Measurements from ENCODE around the gene TESPA1. TPM values are rescaled to one million over a fixed set of nuclear protein-coding genes. Genes with fewer than 3 reads are reported as not detected.
A peak's percentile ranks its signal among the peaks of the same experiment; 100 is the strongest.

TESPA1 gene
- total and polyA plus RNA-seq, 9 of the 15 experiments (the other 6 are each of a cell fraction or from before 2014, with no cell fraction given) = 0.72 to 7.1 (median 2.4) TPM

DNA sequence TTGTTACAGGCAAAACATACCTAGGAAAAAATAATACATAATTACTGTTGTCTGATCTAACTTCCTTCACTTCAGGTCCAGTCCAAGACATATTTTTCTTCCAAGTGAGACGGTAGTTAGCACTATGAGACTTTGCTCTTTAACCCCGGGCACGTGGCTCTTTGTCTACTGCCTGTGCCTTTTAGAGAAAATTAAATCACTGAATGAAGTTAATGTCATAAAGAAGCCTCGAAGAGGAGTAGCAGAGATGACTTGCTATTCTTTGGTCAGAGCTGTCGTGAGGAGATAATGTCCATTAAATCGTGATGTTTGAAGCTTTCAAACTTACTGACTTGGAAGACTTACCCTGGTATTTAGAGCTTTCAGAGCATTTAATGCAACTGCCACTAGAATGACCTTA, 8.7 kb downstream of the TESPA1 start (continued):
- TF ChIP-seq, protein P1, sequence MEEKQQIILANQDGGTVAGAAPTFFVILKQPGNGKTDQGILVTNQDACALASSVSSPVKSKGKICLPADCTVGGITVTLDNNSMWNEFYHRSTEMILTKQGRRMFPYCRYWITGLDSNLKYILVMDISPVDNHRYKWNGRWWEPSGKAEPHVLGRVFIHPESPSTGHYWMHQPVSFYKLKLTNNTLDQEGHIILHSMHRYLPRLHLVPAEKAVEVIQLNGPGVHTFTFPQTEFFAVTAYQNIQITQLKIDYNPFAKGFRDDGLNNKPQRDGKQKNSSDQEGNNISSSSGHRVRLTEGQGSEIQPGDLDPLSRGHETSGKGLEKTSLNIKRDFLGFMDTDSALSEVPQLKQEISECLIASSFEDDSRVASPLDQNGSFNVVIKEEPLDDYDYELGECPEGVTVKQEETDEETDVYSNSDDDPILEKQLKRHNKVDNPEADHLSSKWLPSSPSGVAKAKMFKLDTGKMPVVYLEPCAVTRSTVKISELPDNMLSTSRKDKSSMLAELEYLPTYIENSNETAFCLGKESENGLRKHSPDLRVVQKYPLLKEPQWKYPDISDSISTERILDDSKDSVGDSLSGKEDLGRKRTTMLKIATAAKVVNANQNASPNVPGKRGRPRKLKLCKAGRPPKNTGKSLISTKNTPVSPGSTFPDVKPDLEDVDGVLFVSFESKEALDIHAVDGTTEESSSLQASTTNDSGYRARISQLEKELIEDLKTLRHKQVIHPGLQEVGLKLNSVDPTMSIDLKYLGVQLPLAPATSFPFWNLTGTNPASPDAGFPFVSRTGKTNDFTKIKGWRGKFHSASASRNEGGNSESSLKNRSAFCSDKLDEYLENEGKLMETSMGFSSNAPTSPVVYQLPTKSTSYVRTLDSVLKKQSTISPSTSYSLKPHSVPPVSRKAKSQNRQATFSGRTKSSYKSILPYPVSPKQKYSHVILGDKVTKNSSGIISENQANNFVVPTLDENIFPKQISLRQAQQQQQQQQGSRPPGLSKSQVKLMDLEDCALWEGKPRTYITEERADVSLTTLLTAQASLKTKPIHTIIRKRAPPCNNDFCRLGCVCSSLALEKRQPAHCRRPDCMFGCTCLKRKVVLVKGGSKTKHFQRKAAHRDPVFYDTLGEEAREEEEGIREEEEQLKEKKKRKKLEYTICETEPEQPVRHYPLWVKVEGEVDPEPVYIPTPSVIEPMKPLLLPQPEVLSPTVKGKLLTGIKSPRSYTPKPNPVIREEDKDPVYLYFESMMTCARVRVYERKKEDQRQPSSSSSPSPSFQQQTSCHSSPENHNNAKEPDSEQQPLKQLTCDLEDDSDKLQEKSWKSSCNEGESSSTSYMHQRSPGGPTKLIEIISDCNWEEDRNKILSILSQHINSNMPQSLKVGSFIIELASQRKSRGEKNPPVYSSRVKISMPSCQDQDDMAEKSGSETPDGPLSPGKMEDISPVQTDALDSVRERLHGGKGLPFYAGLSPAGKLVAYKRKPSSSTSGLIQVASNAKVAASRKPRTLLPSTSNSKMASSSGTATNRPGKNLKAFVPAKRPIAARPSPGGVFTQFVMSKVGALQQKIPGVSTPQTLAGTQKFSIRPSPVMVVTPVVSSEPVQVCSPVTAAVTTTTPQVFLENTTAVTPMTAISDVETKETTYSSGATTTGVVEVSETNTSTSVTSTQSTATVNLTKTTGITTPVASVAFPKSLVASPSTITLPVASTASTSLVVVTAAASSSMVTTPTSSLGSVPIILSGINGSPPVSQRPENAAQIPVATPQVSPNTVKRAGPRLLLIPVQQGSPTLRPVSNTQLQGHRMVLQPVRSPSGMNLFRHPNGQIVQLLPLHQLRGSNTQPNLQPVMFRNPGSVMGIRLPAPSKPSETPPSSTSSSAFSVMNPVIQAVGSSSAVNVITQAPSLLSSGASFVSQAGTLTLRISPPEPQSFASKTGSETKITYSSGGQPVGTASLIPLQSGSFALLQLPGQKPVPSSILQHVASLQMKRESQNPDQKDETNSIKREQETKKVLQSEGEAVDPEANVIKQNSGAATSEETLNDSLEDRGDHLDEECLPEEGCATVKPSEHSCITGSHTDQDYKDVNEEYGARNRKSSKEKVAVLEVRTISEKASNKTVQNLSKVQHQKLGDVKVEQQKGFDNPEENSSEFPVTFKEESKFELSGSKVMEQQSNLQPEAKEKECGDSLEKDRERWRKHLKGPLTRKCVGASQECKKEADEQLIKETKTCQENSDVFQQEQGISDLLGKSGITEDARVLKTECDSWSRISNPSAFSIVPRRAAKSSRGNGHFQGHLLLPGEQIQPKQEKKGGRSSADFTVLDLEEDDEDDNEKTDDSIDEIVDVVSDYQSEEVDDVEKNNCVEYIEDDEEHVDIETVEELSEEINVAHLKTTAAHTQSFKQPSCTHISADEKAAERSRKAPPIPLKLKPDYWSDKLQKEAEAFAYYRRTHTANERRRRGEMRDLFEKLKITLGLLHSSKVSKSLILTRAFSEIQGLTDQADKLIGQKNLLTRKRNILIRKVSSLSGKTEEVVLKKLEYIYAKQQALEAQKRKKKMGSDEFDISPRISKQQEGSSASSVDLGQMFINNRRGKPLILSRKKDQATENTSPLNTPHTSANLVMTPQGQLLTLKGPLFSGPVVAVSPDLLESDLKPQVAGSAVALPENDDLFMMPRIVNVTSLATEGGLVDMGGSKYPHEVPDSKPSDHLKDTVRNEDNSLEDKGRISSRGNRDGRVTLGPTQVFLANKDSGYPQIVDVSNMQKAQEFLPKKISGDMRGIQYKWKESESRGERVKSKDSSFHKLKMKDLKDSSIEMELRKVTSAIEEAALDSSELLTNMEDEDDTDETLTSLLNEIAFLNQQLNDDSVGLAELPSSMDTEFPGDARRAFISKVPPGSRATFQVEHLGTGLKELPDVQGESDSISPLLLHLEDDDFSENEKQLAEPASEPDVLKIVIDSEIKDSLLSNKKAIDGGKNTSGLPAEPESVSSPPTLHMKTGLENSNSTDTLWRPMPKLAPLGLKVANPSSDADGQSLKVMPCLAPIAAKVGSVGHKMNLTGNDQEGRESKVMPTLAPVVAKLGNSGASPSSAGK (IDR thresholded peaks at IDR 0.05) = peak; percentile 17; the same call in 1 of the 2 replicates
- TF ChIP-seq STAT5A (IDR thresholded peaks at IDR 0.05; ENCODE audit: borderline replicate concordance, low read length) (no peak), NR2C1 (IDR thresholded peaks at IDR 0.05) (peak; percentile 58; the same call in 1 of the 2 replicates), NR2C1 (tag; IDR thresholded peaks at IDR 0.05) (peak; percentile 68), NFYB (IDR thresholded peaks at IDR 0.05; ENCODE audit: extremely low read depth, insufficient read length) (no peak), MAFG (tag; conservative IDR thresholded peaks at IDR 0.05) (peak; percentile 72), NFIC (IDR thresholded peaks at IDR 0.05) (no peak), MYC (IDR thresholded peaks at IDR 0.05; ENCODE audit: low read depth, low read length) (peak; percentile 37; the same call in 1 of the 2 replicates), MYC (CRISPR knock-in tag; IDR thresholded peaks at IDR 0.05; ENCODE audit: borderline replicate concordance, low read depth) (no peak), L3MBTL2 (IDR thresholded peaks at IDR 0.05) (peak; percentile 73), YY1 (IDR thresholded peaks at IDR 0.05; ENCODE audit: borderline replicate concordance in 1 of 3, control insufficient read depth in 1 of 3, extremely low read depth in 1 of 3, insufficient read depth in 3 of 3, insufficient read length in 1 of 3, insufficient replicate concordance in 2 of 3, low read depth in 1 of 3, low read length in 2 of 3) (no peak), SPI1 (IDR thresholded peaks at IDR 0.05; ENCODE audit: borderline replicate concordance, low read depth, low read length) (no peak), ZKSCAN8 (CRISPR knock-in tag; IDR thresholded peaks at IDR 0.05) (no peak), KAT8 (IDR thresholded peaks at IDR 0.05; ENCODE audit: low read depth) (no peak), PML (IDR thresholded peaks at IDR 0.05; ENCODE audit: low read length) (no peak)
- TF ChIP-seq, protein P2, sequence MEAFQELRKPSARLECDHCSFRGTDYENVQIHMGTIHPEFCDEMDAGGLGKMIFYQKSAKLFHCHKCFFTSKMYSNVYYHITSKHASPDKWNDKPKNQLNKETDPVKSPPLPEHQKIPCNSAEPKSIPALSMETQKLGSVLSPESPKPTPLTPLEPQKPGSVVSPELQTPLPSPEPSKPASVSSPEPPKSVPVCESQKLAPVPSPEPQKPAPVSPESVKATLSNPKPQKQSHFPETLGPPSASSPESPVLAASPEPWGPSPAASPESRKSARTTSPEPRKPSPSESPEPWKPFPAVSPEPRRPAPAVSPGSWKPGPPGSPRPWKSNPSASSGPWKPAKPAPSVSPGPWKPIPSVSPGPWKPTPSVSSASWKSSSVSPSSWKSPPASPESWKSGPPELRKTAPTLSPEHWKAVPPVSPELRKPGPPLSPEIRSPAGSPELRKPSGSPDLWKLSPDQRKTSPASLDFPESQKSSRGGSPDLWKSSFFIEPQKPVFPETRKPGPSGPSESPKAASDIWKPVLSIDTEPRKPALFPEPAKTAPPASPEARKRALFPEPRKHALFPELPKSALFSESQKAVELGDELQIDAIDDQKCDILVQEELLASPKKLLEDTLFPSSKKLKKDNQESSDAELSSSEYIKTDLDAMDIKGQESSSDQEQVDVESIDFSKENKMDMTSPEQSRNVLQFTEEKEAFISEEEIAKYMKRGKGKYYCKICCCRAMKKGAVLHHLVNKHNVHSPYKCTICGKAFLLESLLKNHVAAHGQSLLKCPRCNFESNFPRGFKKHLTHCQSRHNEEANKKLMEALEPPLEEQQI (IDR thresholded peaks at IDR 0.05) = no peak
